GM18858 (cell line): ENCODE results near the gene DENND1C.

Source experiments
- ATAC-seq: cut with Tn5 transposase; IDR thresholded peaks from one replicate; pipeline ENCODE4 v1.9.1; 2021; ENCODE audit not compliant: unreplicated experiment

DENND1C gene

DNA sequence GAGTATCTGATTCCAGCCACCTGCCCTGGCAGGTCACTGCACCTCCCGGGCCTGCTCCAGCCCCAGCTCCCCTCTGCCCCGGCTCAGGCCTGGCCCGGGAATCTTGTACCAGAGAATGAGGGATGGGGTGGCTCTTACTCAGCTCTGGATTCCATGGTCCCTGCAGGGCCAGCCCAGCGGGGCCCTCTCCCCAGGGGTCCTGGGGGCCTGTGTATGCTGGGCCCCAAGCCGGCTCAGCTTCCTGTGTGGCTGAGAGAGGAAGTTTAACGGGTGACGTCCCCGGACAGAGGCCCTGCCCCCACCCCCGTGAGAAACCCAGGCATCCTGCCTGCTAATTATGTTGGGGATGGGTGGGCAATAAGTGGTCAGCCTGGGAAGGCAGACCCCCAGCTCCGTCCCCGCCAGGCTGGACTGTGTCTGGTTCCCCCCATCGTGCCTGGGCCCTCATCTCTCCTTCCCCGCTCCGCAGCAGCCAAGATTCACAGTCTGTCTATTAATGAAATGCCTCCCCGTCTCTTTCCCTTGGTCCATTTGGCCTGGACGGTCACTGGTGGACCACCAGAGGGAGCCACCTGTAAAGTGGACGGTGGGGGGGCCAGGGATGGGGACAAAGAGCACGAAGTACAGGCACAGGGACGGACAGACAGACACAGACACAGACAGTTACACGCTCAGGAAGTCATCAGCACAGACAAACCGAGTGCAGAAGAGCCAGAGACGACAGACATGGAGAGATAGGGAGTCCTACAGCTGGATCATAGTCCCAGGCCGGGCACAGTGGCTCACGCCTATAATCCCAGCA, at the start of gene DENND1C:
Gene DENND1C (minus strand): TSS at position 247 of the 802 bp plus-strand sequence. CDS start 92 bp downstream, at position 155.
- peak; percentile 47 for ATAC-seq

DNA sequence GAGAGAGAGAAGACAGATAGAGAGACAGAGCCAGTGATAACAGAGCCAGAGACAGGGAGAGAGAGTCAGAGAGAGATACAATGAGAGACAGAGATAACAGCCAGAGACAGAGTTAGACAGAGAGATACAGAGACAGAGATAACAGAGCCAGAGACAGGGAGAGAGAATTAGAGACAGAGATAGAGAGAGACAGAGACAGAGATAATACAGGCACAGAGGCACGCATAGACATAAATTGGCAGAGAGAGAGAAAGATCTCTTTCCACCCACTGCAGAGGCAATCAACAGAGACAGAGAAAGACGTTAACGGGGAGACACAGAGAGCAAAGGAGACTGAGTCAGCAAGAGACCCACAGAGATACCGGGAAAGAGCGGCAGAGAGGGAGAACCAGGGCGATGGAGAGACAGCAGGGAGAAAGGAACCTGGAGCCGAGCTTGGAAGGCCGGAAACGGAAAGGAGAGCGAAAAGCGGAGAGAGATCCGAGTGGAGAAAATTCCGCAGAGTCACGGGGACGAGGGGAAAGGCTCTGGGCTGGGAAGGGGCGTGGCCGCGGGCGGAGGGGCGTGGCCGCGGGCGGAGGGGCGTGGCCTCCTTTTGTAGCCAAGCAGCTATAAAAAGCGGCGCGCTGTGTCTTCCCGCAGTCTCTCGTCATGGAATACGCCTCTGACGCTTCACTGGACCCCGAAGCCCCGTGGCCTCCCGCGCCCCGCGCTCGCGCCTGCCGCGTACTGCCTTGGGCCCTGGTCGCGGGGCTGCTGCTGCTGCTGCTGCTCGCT, 49.0 kb upstream of the DENND1C start, which contains the start of gene TNFSF9:
Gene TNFSF9 (plus strand): TSS at position 641 of the 777 bp plus-strand sequence. CDS start 11 bp downstream, at position 652.
- ATAC-seq = no peak

DNA sequence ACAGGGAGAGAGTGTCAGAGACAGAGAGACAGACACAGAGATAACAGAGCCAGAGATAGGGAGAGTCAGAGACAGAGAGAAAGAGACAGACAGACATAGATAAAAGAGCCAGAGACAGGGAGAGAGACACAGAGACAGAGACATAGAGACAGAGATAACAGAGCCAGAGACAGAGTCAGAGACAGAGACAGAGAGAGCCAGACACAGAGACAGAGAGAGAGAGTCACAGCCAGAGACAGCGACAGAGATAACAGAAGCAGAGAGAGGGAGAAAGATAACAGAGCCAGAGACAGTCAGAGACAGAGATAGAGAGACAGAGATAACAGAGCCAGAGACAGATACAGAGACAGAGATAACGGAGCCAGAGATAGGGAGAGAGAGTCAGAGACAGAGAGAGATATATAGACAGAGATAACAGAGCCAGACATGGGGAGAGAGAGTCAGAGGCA, 48.4 kb upstream of the DENND1C start:
- no peak for ATAC-seq

- no peak for ATAC-seq
Measured at GRCh38 chr19:6529351-6529750, 47.8 kb upstream of the DENND1C start.

DNA sequence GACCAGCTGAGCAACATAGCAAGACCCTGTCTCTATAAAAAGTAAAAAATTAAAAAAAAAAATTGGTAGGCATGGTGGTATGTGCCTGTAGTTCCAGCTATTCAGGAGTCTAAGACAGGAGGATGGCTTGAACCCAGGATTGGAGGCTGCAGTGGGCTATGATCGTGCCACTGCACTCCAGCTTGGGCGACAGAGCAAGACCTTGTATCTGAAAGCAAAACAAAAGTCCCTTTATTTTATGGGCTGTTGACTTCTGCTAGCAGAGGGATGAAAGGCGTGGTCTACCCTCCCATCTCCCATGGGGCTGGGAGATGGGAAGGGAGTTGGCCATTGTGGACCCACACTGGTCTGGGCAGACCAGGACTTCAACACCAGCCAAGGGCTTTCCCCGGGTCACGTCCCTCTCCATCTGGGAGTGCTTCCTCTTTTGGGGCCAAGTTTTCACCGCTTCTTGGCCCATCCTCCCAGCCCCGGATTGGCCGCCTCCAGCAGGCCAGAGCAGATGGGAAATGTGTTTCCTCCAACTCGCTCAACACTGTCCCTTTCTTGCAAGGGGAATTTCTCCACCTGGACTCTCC, 47.0 kb upstream of the DENND1C start:
- ATAC-seq = peak; percentile 11

DNA sequence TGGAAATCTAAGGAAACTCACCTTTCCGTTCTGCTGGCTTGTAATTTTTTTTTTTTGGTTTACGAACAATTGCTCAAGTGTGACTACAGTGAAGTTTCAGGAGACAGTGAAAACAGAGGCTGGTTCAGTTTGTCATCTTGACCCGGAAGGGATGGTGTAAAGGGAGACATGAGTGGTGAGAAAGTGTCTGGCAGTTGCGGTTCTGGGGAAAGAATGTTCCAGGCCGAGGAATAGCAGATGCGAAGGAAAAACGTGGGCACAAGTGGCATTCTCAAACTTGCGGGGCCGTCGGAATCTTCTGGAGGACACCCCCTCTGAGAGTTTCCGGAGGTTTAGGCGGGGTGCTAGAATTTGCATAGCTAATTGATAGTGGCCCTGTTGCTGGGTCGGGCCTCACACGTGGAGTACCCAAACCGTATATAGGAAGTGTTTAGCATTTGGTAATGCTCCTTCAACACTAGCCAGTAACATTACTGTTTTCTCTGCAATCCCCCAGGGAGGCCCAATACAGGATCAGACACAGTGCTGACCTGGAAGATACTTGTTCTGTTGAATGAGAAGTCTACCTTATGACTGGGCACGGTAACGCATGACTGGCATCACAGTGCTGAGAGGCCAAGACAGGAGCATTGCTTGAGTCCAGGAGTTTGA, 46.4 kb upstream of the DENND1C start:
- peak; percentile 39 for ATAC-seq

GRCh38 chr19:6524311-6524710, 42.7 kb upstream of the DENND1C start:
- ATAC-seq = no peak

GRCh38 chr19:6522712-6523111, 41.1 kb upstream of the DENND1C start:
- ATAC-seq = no peak

- peak; percentile 34 for ATAC-seq
Measured at GRCh38 chr19:6521718-6522646, 40.4 kb upstream of the DENND1C start.

DNA sequence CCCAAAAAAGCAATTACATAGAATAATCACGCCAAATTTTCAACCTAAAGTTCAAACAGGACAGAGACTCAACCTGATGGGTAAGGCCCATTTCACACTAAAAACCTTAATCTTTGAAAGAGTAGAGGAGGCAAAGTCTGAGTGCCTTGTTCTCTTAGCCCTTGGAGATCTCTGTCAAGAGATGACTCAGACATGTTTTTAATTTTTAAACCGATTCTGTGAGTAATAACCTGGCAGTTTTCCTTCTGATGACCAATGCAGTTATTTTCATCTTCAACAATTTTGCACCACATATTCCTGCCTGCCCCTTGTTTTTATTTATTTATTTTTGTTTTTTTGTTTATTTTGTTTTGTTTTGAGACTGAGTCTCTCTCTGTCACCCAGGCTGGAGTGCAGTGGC, 37.7 kb upstream of the DENND1C start:
- no peak for ATAC-seq

GRCh38 chr19:6518145-6518911, 36.7 kb upstream of the DENND1C start:
- peak; percentile 30 for ATAC-seq

GRCh38 chr19:6516659-6517291, 35.2 kb upstream of the DENND1C start:
- ATAC-seq = peak; percentile 32

DNA sequence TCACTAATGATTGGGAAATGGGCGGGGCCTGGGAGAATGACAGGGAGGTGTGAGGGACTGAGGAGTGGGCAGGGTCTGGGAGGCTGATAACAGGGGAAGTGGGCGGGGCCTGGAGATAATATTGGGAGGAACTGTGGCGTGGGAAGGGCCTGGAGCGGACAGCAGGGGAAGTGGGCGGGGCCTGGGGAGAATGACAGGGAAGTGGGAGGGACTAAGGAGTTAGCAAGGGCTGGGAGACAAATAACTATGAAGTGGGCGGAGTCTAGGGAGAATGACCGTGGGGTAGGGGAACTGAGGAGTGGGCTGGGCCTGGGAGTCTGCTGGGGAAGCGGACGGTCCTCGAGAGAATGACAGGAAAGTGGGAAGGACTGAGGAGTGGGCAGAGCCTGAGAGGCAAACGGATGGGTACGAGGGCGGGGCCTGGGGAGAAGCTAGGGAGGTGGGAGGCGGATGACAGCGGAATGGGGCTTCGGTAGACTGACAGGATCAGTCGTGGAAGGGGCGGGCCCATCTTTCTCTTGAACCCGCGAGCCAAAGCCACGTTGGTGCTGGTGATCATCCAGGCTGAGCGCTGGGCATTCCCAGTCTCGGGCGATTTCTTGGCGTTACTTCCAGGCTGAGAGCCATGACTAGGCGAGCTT, 34.6 kb upstream of the DENND1C start:
- ATAC-seq = no peak

- ATAC-seq = no peak
Measured at GRCh38 chr19:6514926-6515544, 33.4 kb upstream of the DENND1C start.

GRCh38 chr19:6514089-6514488, 32.5 kb upstream of the DENND1C start:
- ATAC-seq = no peak

DNA sequence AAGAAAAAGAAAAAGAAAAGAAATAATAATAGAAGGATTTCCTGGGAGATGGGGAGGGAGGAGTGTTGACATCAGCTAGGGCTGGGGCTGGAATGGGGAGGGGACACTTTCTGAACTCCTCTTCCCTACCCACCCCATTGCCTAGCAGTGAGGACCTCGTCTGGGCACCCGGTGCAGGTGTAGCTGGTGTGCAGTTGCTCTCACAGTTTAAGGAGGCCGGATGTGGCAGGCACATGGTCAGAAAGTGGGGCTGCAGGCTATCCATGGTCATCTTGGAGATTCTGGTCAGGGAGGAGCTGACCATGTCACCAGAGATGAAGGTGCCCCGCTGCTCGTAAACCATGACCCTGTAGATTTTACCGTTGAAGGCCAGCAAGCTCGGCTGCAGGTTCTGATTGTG, 29.0 kb upstream of the DENND1C start:
- no peak for ATAC-seq

DNA sequence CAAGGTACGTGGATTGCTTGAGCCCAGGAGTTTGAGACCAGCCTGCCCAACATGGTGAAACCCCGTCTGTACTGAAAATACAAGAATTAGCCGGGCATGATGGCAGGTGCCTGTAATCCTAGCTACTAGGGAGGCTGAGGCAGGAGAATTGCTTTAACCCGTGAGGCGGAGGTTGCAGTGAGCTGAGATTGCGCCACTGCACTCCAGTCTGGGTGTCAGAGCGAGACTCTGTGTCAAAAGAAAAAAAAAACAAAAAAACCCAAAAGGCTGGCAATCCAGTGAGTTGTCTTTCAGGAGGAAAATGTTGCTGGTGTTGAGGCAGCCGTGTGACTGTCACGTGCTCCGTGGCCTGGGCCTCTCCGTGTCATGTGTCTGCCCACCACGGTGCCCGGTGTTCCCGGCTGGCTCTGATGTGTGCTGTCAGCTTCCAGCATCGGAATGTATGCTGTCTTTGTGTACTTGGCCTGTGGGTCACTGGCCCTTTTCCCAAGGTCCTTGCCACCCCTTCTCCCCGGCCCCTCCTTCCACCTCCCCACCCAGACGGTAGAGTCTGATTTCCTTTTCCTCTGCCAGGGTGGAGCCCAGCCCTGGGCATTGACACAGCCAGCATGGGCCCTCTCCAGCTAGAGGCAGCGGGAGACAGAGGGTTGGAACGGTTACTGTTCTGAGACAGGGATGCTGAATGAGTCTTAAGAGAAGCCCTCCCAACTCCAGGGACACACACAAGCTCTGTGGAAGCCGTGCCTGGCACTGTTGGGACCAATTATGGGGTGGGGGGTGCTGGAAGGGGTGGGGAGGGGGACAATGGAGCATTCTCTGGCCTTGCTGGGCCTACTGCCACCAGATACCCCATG, 27.8 kb upstream of the DENND1C start:
- ATAC-seq = no peak
